GM21737 (cell line): ENCODE results near the gene GADL1.

Source experiments
- ATAC-seq: cut with Tn5 transposase; IDR thresholded peaks from one replicate; pipeline ENCODE4 v1.9.1; 2021; ENCODE audit warnings: mild to moderate bottlenecking, moderate library complexity; ENCODE audit not compliant: unreplicated experiment

GADL1 gene

DNA sequence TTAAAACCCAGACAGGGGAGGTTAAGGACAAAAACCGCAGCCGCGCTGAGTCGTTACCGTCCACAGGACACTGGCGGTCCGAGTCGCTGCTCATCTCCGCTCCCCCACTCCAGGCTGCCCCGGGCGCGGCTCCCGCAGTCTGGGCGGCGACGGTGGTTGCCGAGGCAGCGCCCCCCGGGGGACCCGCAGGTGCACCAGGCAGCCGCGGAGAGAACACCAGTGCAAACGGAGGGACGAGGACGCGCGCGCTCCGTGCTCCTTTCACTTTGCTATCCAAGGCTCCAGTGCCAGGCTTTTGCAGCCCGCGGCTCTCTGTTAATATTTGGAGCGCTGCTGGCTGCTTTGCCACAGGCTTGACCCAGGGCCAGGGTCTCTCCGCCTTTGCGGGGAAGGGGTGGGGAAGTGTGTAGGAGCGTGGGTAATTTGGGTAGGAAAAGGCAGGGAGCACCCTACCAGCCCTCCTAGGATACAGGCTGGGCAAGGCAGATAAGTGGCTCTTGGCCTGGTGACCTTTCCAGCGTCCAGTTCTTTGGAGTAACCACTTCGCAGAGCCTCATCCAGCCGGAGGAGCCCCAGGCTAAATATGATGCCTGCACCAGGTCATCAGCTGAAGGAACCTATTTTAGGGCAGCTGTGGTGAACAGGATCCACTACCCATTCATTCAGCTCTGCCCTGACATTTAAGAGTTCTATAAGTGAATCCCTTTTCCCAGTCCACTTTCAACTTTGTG is at the start of gene GADL1:
TSS of gene GADL1 (minus strand) at position 141 of the 731 bp plus-strand sequence. CDS start at position 94, 47 bp downstream.
- ATAC-seq, result no peak

GRCh38 chr3:30944124-30944523 is 49.7 kb upstream of the GADL1 start:
- no peak for ATAC-seq

DNA sequence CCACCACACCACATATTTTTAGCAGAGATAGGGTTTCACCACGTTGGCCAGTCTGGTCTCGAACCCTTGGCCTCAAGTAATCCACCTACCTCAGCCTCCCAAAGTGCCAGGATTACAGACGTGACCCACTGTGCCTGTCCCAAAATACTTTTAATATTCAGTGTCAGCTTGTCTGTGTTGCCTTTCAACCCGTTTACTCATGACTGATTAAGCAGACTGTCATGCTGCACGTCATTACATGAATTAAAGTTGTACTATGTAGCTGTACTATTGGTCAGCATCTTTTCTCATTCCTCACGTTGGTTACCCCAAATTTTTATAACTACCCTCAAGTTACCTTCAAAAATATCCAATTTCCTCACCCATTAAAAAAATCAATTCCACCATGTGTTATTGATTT is 48.7 kb upstream of the GADL1 start:
- no peak for ATAC-seq

DNA sequence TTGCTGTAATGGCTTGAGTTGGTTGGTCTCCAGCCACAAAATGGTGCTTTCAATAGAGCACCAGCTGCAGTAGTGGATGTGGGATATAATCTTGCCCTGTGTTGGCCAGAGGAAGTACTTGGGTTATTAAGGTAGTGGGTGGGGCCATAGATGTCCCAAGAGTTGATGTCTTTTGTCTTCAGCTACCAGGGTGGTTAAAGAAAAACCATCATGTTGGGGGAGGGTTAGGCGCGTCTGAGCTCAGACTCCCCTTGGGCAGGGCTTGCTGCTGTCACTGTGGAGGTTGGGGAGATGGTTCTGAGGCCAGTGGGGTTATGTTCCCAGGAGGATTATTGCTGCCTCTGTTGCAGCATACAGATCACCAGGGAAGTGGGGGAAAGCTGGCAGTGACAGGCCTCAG is 46.9 kb upstream of the GADL1 start:
- ATAC-seq, result no peak

GRCh38 chr3:30940740-30941139 is 46.3 kb upstream of the GADL1 start:
- no peak for ATAC-seq

DNA sequence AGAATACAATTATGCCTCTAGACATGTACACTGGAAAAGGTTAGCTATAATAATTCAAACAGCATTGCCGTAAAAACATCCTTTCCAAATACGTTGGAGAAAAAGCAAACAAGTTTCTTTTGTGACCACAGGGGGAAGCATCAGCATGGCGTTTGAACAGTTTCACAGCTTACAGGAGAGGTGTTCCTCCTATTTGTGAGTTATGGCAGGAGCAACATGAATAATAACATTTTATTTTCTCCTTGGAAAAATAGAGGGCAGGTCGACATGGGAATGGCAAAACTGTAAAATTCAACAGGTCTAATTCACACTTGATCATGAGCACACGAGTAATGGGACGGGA is 39.7 kb upstream of the GADL1 start:
- no peak for ATAC-seq

GRCh38 chr3:30933478-30934207 is 39.2 kb upstream of the GADL1 start:
- ATAC-seq, result no peak

GRCh38 chr3:30932513-30933098 is 38.1 kb upstream of the GADL1 start:
- ATAC-seq, result no peak

GRCh38 chr3:30924763-30925162 is 30.3 kb upstream of the GADL1 start:
- no peak for ATAC-seq

GRCh38 chr3:30919564-30919963 is 25.1 kb upstream of the GADL1 start:
- no peak for ATAC-seq

- ATAC-seq, result no peak
These were observed 24.3 kb upstream of the GADL1 start for GRCh38 chr3:30918761-30919160.

DNA sequence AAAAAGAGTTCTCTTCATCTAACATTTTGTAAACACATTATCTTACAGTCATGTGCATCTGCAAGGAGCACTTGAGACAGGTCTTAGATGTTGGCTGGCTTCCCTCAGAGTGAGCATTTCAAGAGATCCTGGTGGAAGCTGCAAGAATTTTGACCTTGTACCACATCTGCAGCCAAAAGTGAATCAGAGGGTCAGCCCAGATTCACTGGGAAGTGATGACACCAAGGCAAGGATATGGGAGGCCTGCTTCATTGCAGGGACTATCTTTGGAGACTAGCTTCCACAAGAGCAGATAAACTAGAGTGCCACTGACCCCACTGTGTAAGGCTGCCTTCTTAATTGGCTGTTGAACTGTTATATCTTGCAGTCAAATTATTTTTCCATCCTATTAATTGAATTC is 21.3 kb upstream of the GADL1 start:
- no peak for ATAC-seq

- no peak for ATAC-seq
These were observed 20.2 kb upstream of the GADL1 start for GRCh38 chr3:30914696-30915095.

DNA sequence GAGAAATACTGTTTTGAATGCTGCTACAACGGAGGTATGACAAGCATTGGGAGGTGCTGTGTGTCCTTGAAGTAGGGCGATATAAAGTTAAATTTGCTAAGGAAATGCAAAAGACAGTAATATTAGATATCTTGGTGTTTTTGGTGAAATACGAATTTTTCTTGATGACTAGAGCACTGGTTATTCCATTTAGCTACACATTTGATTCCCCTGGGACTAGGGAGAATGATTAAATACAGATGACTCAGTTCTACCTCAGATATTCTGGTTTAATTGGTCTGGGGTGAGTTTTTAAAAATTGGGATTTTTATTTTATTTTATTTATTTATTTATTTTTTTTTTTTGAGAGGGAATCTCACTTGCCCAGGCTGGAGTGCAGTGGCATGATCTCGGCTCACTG is 18.7 kb upstream of the GADL1 start:
- no peak for ATAC-seq

DNA sequence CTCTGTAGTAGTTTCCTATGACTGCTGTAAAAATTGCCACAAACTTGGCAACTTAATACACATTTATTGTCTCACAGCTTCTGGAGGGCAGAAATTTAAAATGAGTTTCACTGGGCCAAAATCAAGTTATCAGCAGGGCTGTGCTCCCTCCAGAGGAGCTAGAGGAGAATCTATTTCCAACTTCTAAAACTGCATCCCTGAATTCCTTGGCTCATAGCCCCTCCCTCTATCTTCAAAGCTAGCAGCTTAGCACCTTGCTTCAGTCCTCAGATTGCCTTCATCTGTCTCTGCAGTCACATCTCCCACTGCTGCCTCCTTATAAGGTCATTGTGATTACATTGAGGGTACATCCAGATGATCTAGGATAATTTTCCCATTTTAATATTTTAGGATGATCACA is 17.8 kb upstream of the GADL1 start:
- no peak for ATAC-seq

DNA sequence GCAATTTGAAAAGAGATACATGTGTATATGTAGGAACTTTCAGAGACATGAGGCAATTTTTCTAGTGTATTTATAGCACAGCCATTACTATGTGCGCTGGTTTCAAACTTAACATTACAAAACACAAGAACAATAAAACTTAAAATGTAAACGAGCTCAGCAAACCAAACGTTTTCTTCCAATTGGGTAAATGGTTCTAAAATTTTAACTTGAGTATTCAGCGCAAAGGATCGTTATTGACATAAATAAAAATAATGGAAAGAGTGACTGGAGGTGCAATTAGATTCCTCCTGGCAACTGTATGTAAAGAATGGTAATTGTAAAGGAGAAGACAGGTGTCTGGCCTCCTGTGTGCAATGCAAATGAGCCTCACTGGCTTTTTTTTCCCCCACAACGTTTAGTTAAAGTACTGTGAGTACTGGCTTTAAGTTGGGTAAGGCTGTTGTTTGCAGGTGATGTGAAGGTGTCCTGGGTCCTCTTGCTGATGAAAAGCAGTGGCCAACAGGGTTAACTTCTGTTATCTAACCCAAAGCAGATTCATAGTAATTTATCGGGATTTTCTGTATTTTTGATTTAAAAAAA is 14.1 kb upstream of the GADL1 start:
- no peak for ATAC-seq

GRCh38 chr3:30904996-30905395 is 10.5 kb upstream of the GADL1 start:
- ATAC-seq, result no peak

GRCh38 chr3:30895329-30895728 is 868 bp upstream of the GADL1 start:
- no peak for ATAC-seq

GRCh38 chr3:30893678-30894325 is 659 bp downstream of the GADL1 start:
- ATAC-seq, result no peak

GRCh38 chr3:30890907-30891306 is 3.6 kb downstream of the GADL1 start:
- no peak for ATAC-seq

DNA sequence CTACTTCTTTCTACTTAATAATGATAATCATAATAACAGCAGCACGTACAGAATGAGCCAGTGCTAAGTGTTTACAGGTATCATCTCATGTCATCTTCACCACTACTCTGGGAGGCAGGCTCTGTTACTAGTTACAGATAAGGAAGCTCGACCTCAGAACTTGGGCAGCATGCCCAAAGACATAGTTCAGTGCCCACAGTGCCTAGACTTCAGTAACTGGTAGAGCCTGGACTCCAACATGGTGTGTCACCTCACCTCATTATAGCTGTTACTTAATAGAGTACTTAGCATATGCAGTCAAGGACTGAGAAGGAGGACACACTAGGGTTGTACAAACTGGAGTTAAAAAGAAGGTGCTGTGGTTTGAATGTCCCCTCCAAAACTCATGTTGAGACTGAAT is 7.6 kb downstream of the GADL1 start:
- no peak for ATAC-seq
